Measurements from ENCODE around the gene TBC1D9.
A peak's percentile ranks its signal among the peaks of the same experiment; 100 is the strongest.
"Not testable (repeated sequence)": the region's sequence is repeated elsewhere in the genome, so short reads cannot be mapped to it uniquely, and the experiment has no call there.

Gene TBC1D9

GRCh38 chr4:140756319-140757231, at the start of gene TBC1D9:
Gene TBC1D9 (minus strand): TSS chr4:140756385. CDS start chr4:140756045, 340 bp downstream.
- Histone ChIP-seq H3K36me3 (ENCODE audit: control insufficient read depth, insufficient read depth, low read length) (no peaks in the 10 kb centered on the region), H3K4me3 (ENCODE audit: low read depth, low read length) (peak within 1 kb of the TSS; percentile 80), H3K4me1 (ENCODE audit: control insufficient read depth, insufficient read depth, low read length) (peaks cover 8% of the 10 kb centered on the region), H3K9ac (ENCODE audit: low read depth, low read length) (peak within 1 kb of the TSS; percentile 61), H3K27me3 (ENCODE audit: control insufficient read depth, insufficient read depth, low read length) (peaks cover 78% of the 10 kb centered on the region), H3K27ac (ENCODE audit: low read depth, low read length) (peak within 1 kb of the TSS; percentile 87), H3K9me3 (ENCODE audit: control insufficient read depth, insufficient read depth, low read length) (no peaks in the 10 kb centered on the region)

- no peaks in the 10 kb centered on the region for H3K9me3 ChIP-seq (ENCODE audit: control insufficient read depth, insufficient read depth, low read length)
- no peaks in the 10 kb centered on the region for H3K27me3 ChIP-seq (ENCODE audit: control insufficient read depth, insufficient read depth, low read length)
- no peak overlapping the region for H3K9ac ChIP-seq (ENCODE audit: low read depth, low read length)
- H3K4me1 ChIP-seq (ENCODE audit: control insufficient read depth, insufficient read depth, low read length): no peaks in the 10 kb centered on the region
- no peaks in the 10 kb centered on the region for H3K36me3 ChIP-seq (ENCODE audit: control insufficient read depth, insufficient read depth, low read length)
- no peak overlapping the region for H3K27ac ChIP-seq (ENCODE audit: low read depth, low read length)
- H3K4me3 ChIP-seq (ENCODE audit: low read depth, low read length): no peak overlapping the region
Observed at GRCh38 chr4:140805293-140805692, 49.1 kb upstream of the TBC1D9 start.

GRCh38 chr4:140802591-140802990, 46.4 kb upstream of the TBC1D9 start:
- Histone ChIP-seq H3K4me3 (ENCODE audit: low read depth, low read length) (no peak overlapping the region), H3K9ac (ENCODE audit: low read depth, low read length) (no peak overlapping the region), H3K27ac (ENCODE audit: low read depth, low read length) (no peak overlapping the region), H3K9me3 (ENCODE audit: control insufficient read depth, insufficient read depth, low read length) (no peaks in the 10 kb centered on the region), H3K4me1 (ENCODE audit: control insufficient read depth, insufficient read depth, low read length) (no peaks in the 10 kb centered on the region), H3K27me3 (ENCODE audit: control insufficient read depth, insufficient read depth, low read length) (no peaks in the 10 kb centered on the region), H3K36me3 (ENCODE audit: control insufficient read depth, insufficient read depth, low read length) (no peaks in the 10 kb centered on the region)

GRCh38 chr4:140800666-140801065, 44.5 kb upstream of the TBC1D9 start:
- H3K9me3 ChIP-seq (ENCODE audit: control insufficient read depth, insufficient read depth, low read length): no peaks in the 10 kb centered on the region
- no peak overlapping the region for H3K27ac ChIP-seq (ENCODE audit: low read depth, low read length)
- H3K36me3 ChIP-seq (ENCODE audit: control insufficient read depth, insufficient read depth, low read length): no peaks in the 10 kb centered on the region
- no peaks in the 10 kb centered on the region for H3K27me3 ChIP-seq (ENCODE audit: control insufficient read depth, insufficient read depth, low read length)
- no peak overlapping the region for H3K4me3 ChIP-seq (ENCODE audit: low read depth, low read length)
- H3K9ac ChIP-seq (ENCODE audit: low read depth, low read length): no peak overlapping the region
- H3K4me1 ChIP-seq (ENCODE audit: control insufficient read depth, insufficient read depth, low read length): no peaks in the 10 kb centered on the region

GRCh38 chr4:140799686-140800225, 43.6 kb upstream of the TBC1D9 start:
- Histone ChIP-seq H3K9me3 (ENCODE audit: control insufficient read depth, insufficient read depth, low read length) (no peaks in the 10 kb centered on the region), H3K9ac (ENCODE audit: low read depth, low read length) (no peak overlapping the region), H3K27ac (ENCODE audit: low read depth, low read length) (no peak overlapping the region), H3K27me3 (ENCODE audit: control insufficient read depth, insufficient read depth, low read length) (no peaks in the 10 kb centered on the region), H3K4me3 (ENCODE audit: low read depth, low read length) (no peak overlapping the region), H3K36me3 (ENCODE audit: control insufficient read depth, insufficient read depth, low read length) (no peaks in the 10 kb centered on the region), H3K4me1 (ENCODE audit: control insufficient read depth, insufficient read depth, low read length) (no peaks in the 10 kb centered on the region)

GRCh38 chr4:140793291-140793690, 37.1 kb upstream of the TBC1D9 start:
- no peak overlapping the region for H3K27ac ChIP-seq (ENCODE audit: low read depth, low read length)
- H3K36me3 ChIP-seq (ENCODE audit: control insufficient read depth, insufficient read depth, low read length): no peaks in the 10 kb centered on the region
- H3K27me3 ChIP-seq (ENCODE audit: control insufficient read depth, insufficient read depth, low read length): no peaks in the 10 kb centered on the region
- no peak overlapping the region for H3K4me3 ChIP-seq (ENCODE audit: low read depth, low read length)
- H3K4me1 ChIP-seq (ENCODE audit: control insufficient read depth, insufficient read depth, low read length): no peaks in the 10 kb centered on the region
- peaks cover 9% of the 10 kb centered on the region for H3K9me3 ChIP-seq (ENCODE audit: control insufficient read depth, insufficient read depth, low read length)
- H3K9ac ChIP-seq (ENCODE audit: low read depth, low read length): no peak overlapping the region

GRCh38 chr4:140790765-140791164, 34.6 kb upstream of the TBC1D9 start:
- Histone ChIP-seq H3K4me1 (ENCODE audit: control insufficient read depth, insufficient read depth, low read length) (no peaks in the 10 kb centered on the region), H3K27ac (ENCODE audit: low read depth, low read length) (no peak overlapping the region), H3K27me3 (ENCODE audit: control insufficient read depth, insufficient read depth, low read length) (no peaks in the 10 kb centered on the region), H3K36me3 (ENCODE audit: control insufficient read depth, insufficient read depth, low read length) (no peaks in the 10 kb centered on the region), H3K9me3 (ENCODE audit: control insufficient read depth, insufficient read depth, low read length) (peaks cover 9% of the 10 kb centered on the region), H3K9ac (ENCODE audit: low read depth, low read length) (no peak overlapping the region), H3K4me3 (ENCODE audit: low read depth, low read length) (no peak overlapping the region)

- Histone ChIP-seq H3K27ac (ENCODE audit: low read depth, low read length) (no peak overlapping the region), H3K27me3 (ENCODE audit: control insufficient read depth, insufficient read depth, low read length) (no peaks in the 10 kb centered on the region), H3K9me3 (ENCODE audit: control insufficient read depth, insufficient read depth, low read length) (peaks cover 9% of the 10 kb centered on the region), H3K4me1 (ENCODE audit: control insufficient read depth, insufficient read depth, low read length) (no peaks in the 10 kb centered on the region), H3K36me3 (ENCODE audit: control insufficient read depth, insufficient read depth, low read length) (no peaks in the 10 kb centered on the region), H3K9ac (ENCODE audit: low read depth, low read length) (no peak overlapping the region), H3K4me3 (ENCODE audit: low read depth, low read length) (no peak overlapping the region)
Observed at GRCh38 chr4:140790171-140790570, 34.0 kb upstream of the TBC1D9 start.

- no peaks in the 10 kb centered on the region for H3K27me3 ChIP-seq (ENCODE audit: control insufficient read depth, insufficient read depth, low read length)
- no peak overlapping the region for H3K27ac ChIP-seq (ENCODE audit: low read depth, low read length)
- H3K4me3 ChIP-seq (ENCODE audit: low read depth, low read length): no peak overlapping the region
- H3K9ac ChIP-seq (ENCODE audit: low read depth, low read length): no peak overlapping the region
- no peaks in the 10 kb centered on the region for H3K4me1 ChIP-seq (ENCODE audit: control insufficient read depth, insufficient read depth, low read length)
- H3K36me3 ChIP-seq (ENCODE audit: control insufficient read depth, insufficient read depth, low read length): no peaks in the 10 kb centered on the region
- H3K9me3 ChIP-seq (ENCODE audit: control insufficient read depth, insufficient read depth, low read length): peaks cover 9% of the 10 kb centered on the region
Observed at GRCh38 chr4:140789759-140790158, 33.6 kb upstream of the TBC1D9 start.

GRCh38 chr4:140782787-140783186, 26.6 kb upstream of the TBC1D9 start:
- not testable (repeated sequence) for H3K9me3 ChIP-seq (ENCODE audit: control insufficient read depth, insufficient read depth, low read length); H3K27ac ChIP-seq (ENCODE audit: low read depth, low read length); H3K4me3 ChIP-seq (ENCODE audit: low read depth, low read length); H3K9ac ChIP-seq (ENCODE audit: low read depth, low read length); H3K27me3 ChIP-seq (ENCODE audit: control insufficient read depth, insufficient read depth, low read length); H3K36me3 ChIP-seq (ENCODE audit: control insufficient read depth, insufficient read depth, low read length); H3K4me1 ChIP-seq (ENCODE audit: control insufficient read depth, insufficient read depth, low read length)

- Histone ChIP-seq H3K9ac (ENCODE audit: low read depth, low read length) (no peak overlapping the region), H3K27me3 (ENCODE audit: control insufficient read depth, insufficient read depth, low read length) (no peaks in the 10 kb centered on the region), H3K4me3 (ENCODE audit: low read depth, low read length) (no peak overlapping the region), H3K4me1 (ENCODE audit: control insufficient read depth, insufficient read depth, low read length) (no peaks in the 10 kb centered on the region), H3K9me3 (ENCODE audit: control insufficient read depth, insufficient read depth, low read length) (no peaks in the 10 kb centered on the region; the same call in 1 of the 2 replicates), H3K36me3 (ENCODE audit: control insufficient read depth, insufficient read depth, low read length) (no peaks in the 10 kb centered on the region), H3K27ac (ENCODE audit: low read depth, low read length) (no peak overlapping the region)
Observed at GRCh38 chr4:140781596-140781995, 25.4 kb upstream of the TBC1D9 start.

Measured in HUES48 (cell line).